RWPE1 (cell line): ENCODE results near the gene KRT10.

ENCODE experiments used
- CTCF ChIA-PET: fragments of 350-600 bp; sonication (Branson Sonifier 250); formaldehyde crosslinking; extraction: SDS; loops from one replicate; lab custom pipeline; 2021; lab: Yijun Ruan, JAX
- POLR2A ChIA-PET: fragments of 400-600 bp; formaldehyde crosslinking; extraction: SDS; loops from one replicate; lab custom pipeline; 2020; ENCODE audit warnings: antibody characterized with exemption; ENCODE audit not compliant: low non-redundant PET; lab: Yijun Ruan, JAX
- DNase-seq: peaks from one replicate; pipeline ENCODE4 v3.0.0; 2012; ENCODE audit warnings: low spot score
- H3K27ac ChIP-seq: fragments of 450-650 bp; 2 replicates; pipeline ENCODE4 v1.5.1; 2017
- CTCF ChIP-seq: fragments of 450-650 bp; conservative IDR thresholded peaks from 2 replicates; pipeline ENCODE4 v1.5.1; 2017; ENCODE audit warnings: low read depth, mild to moderate bottlenecking

The KRT10 gene

GRCh38 chr17:40836020-40836419 is 13.6 kb upstream of the KRT10 start:
- ChIA-PET POLR2A (no interaction called here), CTCF (no interaction called here)
- no peak for TF ChIP-seq CTCF
- no peak for DNase-seq
- no peak overlapping the region for H3K27ac ChIP-seq

GRCh38 chr17:40833882-40834281 is 11.5 kb upstream of the KRT10 start:
- no peak overlapping the region for H3K27ac ChIP-seq
- CTCF ChIA-PET: no interaction called here
- DNase-seq: no peak

GRCh38 chr17:40832840-40833239 is 10.4 kb upstream of the KRT10 start:
- ChIA-PET POLR2A (no interaction called here), CTCF (interaction anchor here (0.6 kb wide), 1 partner anchor 716 kb away, joined by 3 read pairs; no protein-coding TSS in a partner anchor)
- no peak for TF ChIP-seq CTCF
- H3K27ac ChIP-seq: no peak overlapping the region
- no peak for DNase-seq

More at GRCh38 chr17:40833882-40834281, 11.5 kb upstream of the KRT10 start:
- no peak for TF ChIP-seq CTCF
- POLR2A ChIA-PET: no interaction called here

GRCh38 chr17:40830085-40830776 is 7.8 kb upstream of the KRT10 start:
- DNase-seq: no peak
- no peak for TF ChIP-seq CTCF
- no peak overlapping the region for H3K27ac ChIP-seq
- POLR2A ChIA-PET: interaction anchor here (0.7 kb wide), 1 partner anchor 835 kb away, joined by 3 read pairs; no protein-coding TSS in a partner anchor
- CTCF ChIA-PET: no interaction called here

- CTCF ChIA-PET: interaction anchor here (0.8 kb wide), 1 partner anchor 584 kb away, joined by 3 read pairs; no protein-coding TSS in a partner anchor
Observed at GRCh38 chr17:40828454-40829044, 6.1 kb upstream of the KRT10 start.

More at GRCh38 chr17:40828454-40829044, 6.1 kb upstream of the KRT10 start:
- no peak for DNase-seq
- no peak overlapping the region for H3K27ac ChIP-seq
- POLR2A ChIA-PET: no interaction called here
- TF ChIP-seq CTCF: no peak
